SK-N-SH treated with all-trans-retinoic acid at 6 μM for 48 hours (cell line): Measurements from ENCODE around the gene MESP2.

Source experiments
- ATAC-seq: fragments of 200-7000 bp; cut with Tn5 transposase; 3 replicates; pipeline ENCODE4 v1.9.1; 2020; ENCODE audit warnings: mild to moderate bottlenecking, moderate library complexity
- ARNTL ChIP-seq: fragments of 450-650 bp; formaldehyde crosslinking; IDR thresholded peaks from 2 replicates; pipeline ENCODE4 v1.5.0; 2020; ENCODE audit warnings: low read depth, mild to moderate bottlenecking, moderate library complexity, borderline replicate concordance
- BACH2 ChIP-seq: fragments of 250-450 bp; sonication (Bioruptor Pico); IDR thresholded peaks from 2 replicates; pipeline ENCODE4 v1.9.0; 2021; ENCODE audit warnings: mild to moderate bottlenecking, borderline replicate concordance
- CSDC2 ChIP-seq: fragments of 250-450 bp; sonication (Bioruptor Pico); IDR thresholded peaks from 2 replicates; pipeline ENCODE4 v1.5.0; 2020; ENCODE audit warnings: mild to moderate bottlenecking, moderate library complexity
- ESRRG ChIP-seq: fragments of 250-450 bp; sonication (Bioruptor Pico); IDR thresholded peaks from 2 replicates; pipeline ENCODE4 v1.6.1; 2021; ENCODE audit warnings: mild to moderate bottlenecking
- GLIS3 ChIP-seq: fragments of 250-450 bp; sonication (Bioruptor Pico); IDR thresholded peaks from 2 replicates; pipeline ENCODE4 v1.5.0; 2020; ENCODE audit warnings: mild to moderate bottlenecking, moderate library complexity
- ISL1 ChIP-seq: fragments of 250-450 bp; sonication (Bioruptor Pico); IDR thresholded peaks from 2 replicates; pipeline ENCODE4 v2.1.2; 2022; ENCODE audit warnings: mild to moderate bottlenecking, moderate library complexity
- OSR1 ChIP-seq: fragments of 250-450 bp; sonication (Bioruptor Pico); IDR thresholded peaks from 2 replicates; pipeline ENCODE4 v1.8.0; 2022; ENCODE audit warnings: moderate library complexity, mild to moderate bottlenecking, inconsistent platforms
- PPARA ChIP-seq: fragments of 250-450 bp; sonication (Bioruptor Pico); IDR thresholded peaks from 2 replicates; pipeline ENCODE4 v1.5.0; 2020; ENCODE audit warnings: mild to moderate bottlenecking, borderline replicate concordance
- RARB ChIP-seq: fragments of 250-450 bp; sonication (Bioruptor Pico); IDR thresholded peaks from 2 replicates; pipeline ENCODE4 v1.8.0; 2021; ENCODE audit warnings: mild to moderate bottlenecking, moderate library complexity
- SNAI2 ChIP-seq: fragments of 250-450 bp; sonication (Bioruptor Pico); IDR thresholded peaks from 2 replicates; pipeline ENCODE4 v1.5.0; 2020; ENCODE audit warnings: mild to moderate bottlenecking, moderate library complexity
- TCF4 ChIP-seq: fragments of 250-450 bp; sonication (Bioruptor Pico); IDR thresholded peaks from 2 replicates; pipeline ENCODE4 v1.8.0; 2021; ENCODE audit warnings: mild to moderate bottlenecking, moderate library complexity, borderline replicate concordance
- ZC3H10 ChIP-seq: fragments of 250-450 bp; sonication (Bioruptor Pico); IDR thresholded peaks from 2 replicates; pipeline ENCODE4 v1.5.1; 2021; ENCODE audit warnings: mild to moderate bottlenecking, moderate library complexity
- ZFP3 ChIP-seq: fragments of 250-450 bp; sonication (Bioruptor Pico); IDR thresholded peaks from 2 replicates; pipeline ENCODE4 v1.5.0; 2020; ENCODE audit warnings: mild to moderate bottlenecking, moderate library complexity
- ZFP30 ChIP-seq: fragments of 450-650 bp; formaldehyde crosslinking; IDR thresholded peaks from 2 replicates; pipeline ENCODE4 v1.5.0; 2022; ENCODE audit warnings: mild to moderate bottlenecking, moderate library complexity
- ZNF565 ChIP-seq: fragments of 450-650 bp; formaldehyde crosslinking; conservative IDR thresholded peaks from 2 replicates; pipeline ENCODE4 v1.5.0; 2020; ENCODE audit warnings: low read depth, mild to moderate bottlenecking, moderate library complexity
- ZNF70 ChIP-seq: fragments of 450-650 bp; formaldehyde crosslinking; IDR thresholded peaks from 2 replicates; pipeline ENCODE4 v1.5.0; 2020; ENCODE audit warnings: mild to moderate bottlenecking, moderate library complexity
- ZNF8 ChIP-seq: fragments of 450-650 bp; formaldehyde crosslinking; IDR thresholded peaks from 2 replicates; pipeline ENCODE4 v1.5.0; 2020; ENCODE audit warnings: mild to moderate bottlenecking, moderate library complexity
- TF ChIP-seq, protein P1 (sequence below): fragments of 250-450 bp; sonication (Bioruptor Pico); IDR thresholded peaks from 2 replicates; pipeline ENCODE4 v1.5.1; 2020; ENCODE audit warnings: low read depth, mild to moderate bottlenecking, moderate library complexity
- TF ChIP-seq, protein P2 (sequence below): fragments of 250-450 bp; sonication (Bioruptor Pico); IDR thresholded peaks from 2 replicates; pipeline ENCODE4 v1.8.0; 2020; ENCODE audit warnings: mild to moderate bottlenecking, moderate library complexity, borderline replicate concordance
- TF ChIP-seq, protein P3 (sequence below): fragments of 250-450 bp; sonication (Bioruptor Pico); IDR thresholded peaks from 2 replicates; pipeline ENCODE4 v1.8.0; 2021; ENCODE audit warnings: low read depth, mild to moderate bottlenecking, moderate library complexity, borderline replicate concordance
- TF ChIP-seq, protein P4 (sequence below): fragments of 250-450 bp; sonication (Bioruptor Pico); IDR thresholded peaks from 2 replicates; pipeline ENCODE4 v1.5.1; 2021; ENCODE audit warnings: mild to moderate bottlenecking, moderate library complexity

Gene MESP2

DNA sequence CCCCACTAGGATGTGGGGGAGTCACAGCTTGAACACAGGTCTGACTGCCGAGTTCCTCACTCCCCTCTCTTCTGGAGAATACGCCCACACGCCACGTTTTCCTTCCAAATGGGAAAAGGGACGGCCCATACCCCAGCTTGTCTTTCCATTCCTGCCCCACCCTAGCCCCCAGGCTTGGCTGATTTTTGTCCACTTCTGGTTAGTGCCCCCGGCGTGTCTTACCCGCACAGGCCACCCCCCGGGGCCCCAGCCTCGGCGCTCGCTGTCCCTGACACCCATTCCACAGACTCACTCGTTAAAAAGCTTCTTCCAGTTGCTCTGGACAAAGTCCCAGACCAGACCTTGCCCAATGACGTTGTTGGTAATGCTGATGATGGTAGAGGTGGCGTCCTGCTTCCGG, 14.5 kb downstream of the MESP2 start:
- TF ChIP-seq SNAI2 (no peak), TCF4 (CRISPR knock-in tag) (no peak), ZC3H10 (no peak), ZFP30 (no peak), ISL1 (CRISPR knock-in tag) (no peak)
- TF ChIP-seq, protein P1, sequence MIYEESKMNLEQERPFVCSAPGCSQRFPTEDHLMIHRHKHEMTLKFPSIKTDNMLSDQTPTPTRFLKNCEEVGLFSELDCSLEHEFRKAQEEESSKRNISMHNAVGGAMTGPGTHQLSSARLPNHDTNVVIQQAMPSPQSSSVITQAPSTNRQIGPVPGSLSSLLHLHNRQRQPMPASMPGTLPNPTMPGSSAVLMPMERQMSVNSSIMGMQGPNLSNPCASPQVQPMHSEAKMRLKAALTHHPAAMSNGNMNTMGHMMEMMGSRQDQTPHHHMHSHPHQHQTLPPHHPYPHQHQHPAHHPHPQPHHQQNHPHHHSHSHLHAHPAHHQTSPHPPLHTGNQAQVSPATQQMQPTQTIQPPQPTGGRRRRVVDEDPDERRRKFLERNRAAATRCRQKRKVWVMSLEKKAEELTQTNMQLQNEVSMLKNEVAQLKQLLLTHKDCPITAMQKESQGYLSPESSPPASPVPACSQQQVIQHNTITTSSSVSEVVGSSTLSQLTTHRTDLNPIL: no peak
- ATAC-seq: no peak

- TF ChIP-seq TCF4 (CRISPR knock-in tag): no peak
- TF ChIP-seq, protein P2, sequence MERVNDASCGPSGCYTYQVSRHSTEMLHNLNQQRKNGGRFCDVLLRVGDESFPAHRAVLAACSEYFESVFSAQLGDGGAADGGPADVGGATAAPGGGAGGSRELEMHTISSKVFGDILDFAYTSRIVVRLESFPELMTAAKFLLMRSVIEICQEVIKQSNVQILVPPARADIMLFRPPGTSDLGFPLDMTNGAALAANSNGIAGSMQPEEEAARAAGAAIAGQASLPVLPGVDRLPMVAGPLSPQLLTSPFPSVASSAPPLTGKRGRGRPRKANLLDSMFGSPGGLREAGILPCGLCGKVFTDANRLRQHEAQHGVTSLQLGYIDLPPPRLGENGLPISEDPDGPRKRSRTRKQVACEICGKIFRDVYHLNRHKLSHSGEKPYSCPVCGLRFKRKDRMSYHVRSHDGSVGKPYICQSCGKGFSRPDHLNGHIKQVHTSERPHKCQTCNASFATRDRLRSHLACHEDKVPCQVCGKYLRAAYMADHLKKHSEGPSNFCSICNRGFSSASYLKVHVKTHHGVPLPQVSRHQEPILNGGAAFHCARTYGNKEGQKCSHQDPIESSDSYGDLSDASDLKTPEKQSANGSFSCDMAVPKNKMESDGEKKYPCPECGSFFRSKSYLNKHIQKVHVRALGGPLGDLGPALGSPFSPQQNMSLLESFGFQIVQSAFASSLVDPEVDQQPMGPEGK (CRISPR knock-in tag): no peak
- no peak for TF ChIP-seq GLIS3 (CRISPR knock-in tag)
- no peak for TF ChIP-seq ZNF8 (CRISPR knock-in tag)
- no peak for TF ChIP-seq ZNF70 (CRISPR knock-in tag)
- TF ChIP-seq, all 23 proteins: peak for 0
- ATAC-seq: no peak
These were observed 16.1 kb downstream of the MESP2 start for GRCh38 chr15:89792106-89792805.

GRCh38 chr15:89794627-89795241, 18.6 kb downstream of the MESP2 start:
- TF ChIP-seq, protein P3, sequence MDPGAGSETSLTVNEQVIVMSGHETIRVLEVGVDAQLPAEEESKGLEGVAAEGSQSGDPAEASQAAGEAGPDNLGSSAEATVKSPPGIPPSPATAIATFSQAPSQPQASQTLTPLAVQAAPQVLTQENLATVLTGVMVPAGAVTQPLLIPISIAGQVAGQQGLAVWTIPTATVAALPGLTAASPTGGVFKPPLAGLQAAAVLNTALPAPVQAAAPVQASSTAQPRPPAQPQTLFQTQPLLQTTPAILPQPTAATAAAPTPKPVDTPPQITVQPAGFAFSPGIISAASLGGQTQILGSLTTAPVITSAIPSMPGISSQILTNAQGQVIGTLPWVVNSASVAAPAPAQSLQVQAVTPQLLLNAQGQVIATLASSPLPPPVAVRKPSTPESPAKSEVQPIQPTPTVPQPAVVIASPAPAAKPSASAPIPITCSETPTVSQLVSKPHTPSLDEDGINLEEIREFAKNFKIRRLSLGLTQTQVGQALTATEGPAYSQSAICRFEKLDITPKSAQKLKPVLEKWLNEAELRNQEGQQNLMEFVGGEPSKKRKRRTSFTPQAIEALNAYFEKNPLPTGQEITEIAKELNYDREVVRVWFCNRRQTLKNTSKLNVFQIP (CRISPR knock-in tag): no peak
- TF ChIP-seq SNAI2: no peak
- TF ChIP-seq ZNF565 (CRISPR knock-in tag): no peak
- no peak for TF ChIP-seq ESRRG (CRISPR knock-in tag)
- TF ChIP-seq, protein P4, sequence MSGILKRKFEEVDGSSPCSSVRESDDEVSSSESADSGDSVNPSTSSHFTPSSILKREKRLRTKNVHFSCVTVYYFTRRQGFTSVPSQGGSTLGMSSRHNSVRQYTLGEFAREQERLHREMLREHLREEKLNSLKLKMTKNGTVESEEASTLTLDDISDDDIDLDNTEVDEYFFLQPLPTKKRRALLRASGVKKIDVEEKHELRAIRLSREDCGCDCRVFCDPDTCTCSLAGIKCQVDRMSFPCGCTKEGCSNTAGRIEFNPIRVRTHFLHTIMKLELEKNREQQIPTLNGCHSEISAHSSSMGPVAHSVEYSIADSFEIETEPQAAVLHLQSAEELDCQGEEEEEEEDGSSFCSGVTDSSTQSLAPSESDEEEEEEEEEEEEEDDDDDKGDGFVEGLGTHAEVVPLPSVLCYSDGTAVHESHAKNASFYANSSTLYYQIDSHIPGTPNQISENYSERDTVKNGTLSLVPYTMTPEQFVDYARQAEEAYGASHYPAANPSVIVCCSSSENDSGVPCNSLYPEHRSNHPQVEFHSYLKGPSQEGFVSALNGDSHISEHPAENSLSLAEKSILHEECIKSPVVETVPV (CRISPR knock-in tag): no peak
- TF ChIP-seq RARB: no peak
- TF ChIP-seq OSR1 (CRISPR knock-in tag): no peak
- no peak for TF ChIP-seq CSDC2 (CRISPR knock-in tag)
- no peak for TF ChIP-seq PPARA (CRISPR knock-in tag)
- no peak for TF ChIP-seq ARNTL (CRISPR knock-in tag)
- TF ChIP-seq, protein P2 (CRISPR knock-in tag): no peak
- no peak for TF ChIP-seq BACH2 (CRISPR knock-in tag)
- TF ChIP-seq ZNF8 (CRISPR knock-in tag): no peak
- no peak for TF ChIP-seq ZFP3 (CRISPR knock-in tag)
- ATAC-seq: no peak
